Motor neuron (in vitro differentiated cells): ENCODE data around the gene SLC4A8. TPM values are rescaled to one million over a fixed set of nuclear protein-coding genes. Genes with fewer than 3 reads are reported as not detected.
A peak's percentile ranks its signal among the peaks of the same experiment; 100 is the strongest.

ENCODE experiments used
- ATAC-seq, 8 experiments: fragments of 200-7000 bp; cut with Tn5 transposase; replicated peaks in 6 of 8; 2 replicates each; pipeline ENCODE4 v1.8.0; 2021; ENCODE audit warnings: mild to moderate bottlenecking in 8 of 8, moderate library complexity in 8 of 8
- H3K27ac ChIP-seq, 2 donors: fragments of 250-450 bp; sonication (Bioruptor Pico); 2 replicates each; pipeline ENCODE4 v1.9.0; 2021; ENCODE audit warnings: antibody characterized with exemption in 2 of 2, mild to moderate bottlenecking in 2 of 2, moderate library complexity in 1 of 2
- H3K4me1 ChIP-seq, 2 donors: fragments of 250-450 bp; sonication (Bioruptor Pico); replicated peaks in 1 of 2; 2 replicates each; pipeline ENCODE4 v1.6.1; 2021; ENCODE audit warnings: antibody characterized with exemption in 2 of 2, mild to moderate bottlenecking in 2 of 2, moderate library complexity in 1 of 2
- H3K4me3 ChIP-seq, 5 donors: fragments of 250-450 bp; sonication (Bioruptor Pico); 2 replicates each; pipeline ENCODE4 v1.9.0; 2021; ENCODE audit warnings: antibody characterized with exemption in 5 of 5, mild to moderate bottlenecking in 5 of 5, moderate library complexity in 4 of 5
- WGBS, 10 experiments: fragments of 450-650 bp; shearing (Covaris generic); methylation state at CpG; one replicate each; pipeline ENCODE4 v1.0.0; 2022; 5-methylcytosine and 5-hydroxymethylcytosine counted together
- in situ Hi-C, 9 experiments: fragments of 400-800 bp; cut with MboI; loops; one replicate each; pipeline ENCODE4 v1.15.0; 2021; ENCODE audit warnings: low sequenced_read_pairs in 9 of 9, low pct_unique_long_range_greater_than_20kb in 2 of 9; ENCODE audit not compliant: unreplicated experiment in 9 of 9
- total RNA-seq, 8 experiments: library from RNA; unstranded; fragments of 300-600 nt; gene quantifications; 2 replicates each; pipeline versions ENCODE4 v1.2.3 to v1.2.4, GENCODE V29; 2022

SLC4A8 gene
- total RNA-seq, 8 experiments from 2014 or later, result 5.8 to 26.3 (median 19.8) TPM

DNA sequence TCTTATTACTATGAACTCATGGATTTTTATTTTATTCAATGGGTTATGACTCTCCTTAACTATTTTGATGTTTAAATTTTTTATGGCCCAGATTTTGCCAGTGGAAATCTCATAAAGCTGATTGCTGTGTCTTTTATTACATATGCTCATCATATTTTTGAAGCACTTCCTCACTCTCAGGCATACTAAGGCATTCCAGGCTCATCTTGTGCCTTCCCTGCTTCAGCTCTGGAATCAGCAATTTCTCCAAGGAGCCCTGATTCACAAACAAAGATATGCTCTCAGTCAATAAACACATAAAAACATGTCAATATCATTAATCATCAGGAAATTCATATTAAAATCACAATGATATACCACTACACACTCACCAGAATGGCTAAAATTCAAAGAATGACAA lies 121.5 kb downstream of the SLC4A8 start:
- Histone ChIP-seq H3K4me3 (no peak overlapping the region), H3K4me1 (no peaks in the 10 kb centered on the region), H3K27ac (no peak overlapping the region)
- ATAC-seq, result no peak
- in situ Hi-C loops, result loop anchor here in 2 of 9 experiments (25.0 kb wide), 2 partner anchors 134 to 266 kb away; partner anchors contain the start of gene SLC4A8 (in 1 of the 2)

DNA sequence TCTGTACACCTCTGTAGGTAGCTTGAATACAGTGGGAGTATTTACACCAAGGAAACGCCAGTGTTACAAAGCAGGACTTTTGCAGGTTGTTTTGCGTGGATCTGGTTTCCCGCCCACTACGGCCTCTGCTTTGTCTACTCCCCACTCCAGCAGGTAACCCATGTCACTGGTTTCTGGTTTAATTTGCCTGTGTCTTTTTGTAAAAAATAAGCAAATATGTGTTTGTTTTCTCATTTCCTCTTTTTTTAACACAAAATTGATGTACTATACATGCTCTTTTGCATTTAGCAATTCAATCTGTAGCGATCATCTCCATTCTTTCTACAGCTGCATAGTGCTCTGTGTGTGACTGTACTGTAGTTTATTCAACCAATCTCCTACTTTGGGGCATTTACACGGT lies 123.0 kb downstream of the SLC4A8 start:
- H3K27ac ChIP-seq, result no peak overlapping the region
- H3K4me1 ChIP-seq, result no peaks in the 10 kb centered on the region
- no peak overlapping the region for H3K4me3 ChIP-seq
- 58 to 100% (median 89%) methylated on average over 2 to 6 of the region's 6 CpGs for WGBS, 10 experiments
- in situ Hi-C loops, result loop anchor here in 2 of 9 experiments (25.0 kb wide), 2 partner anchors 135 to 265 kb away; partner anchors contain the start of gene SLC4A8 (in 1 of the 2)
- ATAC-seq, result no peak

DNA sequence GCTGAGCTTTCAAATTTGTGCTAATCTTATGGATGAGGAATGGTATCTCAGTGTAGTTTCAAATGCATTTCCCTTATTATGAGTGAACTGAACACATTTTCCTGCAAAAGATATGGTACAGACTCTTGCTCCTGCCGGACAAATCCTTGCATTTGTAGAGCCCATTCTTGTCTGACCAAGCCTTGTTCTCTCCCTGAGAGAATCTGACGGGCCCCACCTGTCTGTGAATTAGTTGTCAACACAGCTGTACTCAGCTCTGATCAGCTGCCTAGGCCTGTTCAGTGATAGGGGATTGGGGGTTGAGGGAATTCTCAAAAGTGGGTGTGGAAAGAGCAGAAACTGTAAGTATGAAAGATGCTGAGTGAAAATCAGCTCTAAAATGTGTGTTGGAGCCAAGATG lies 123.6 kb downstream of the SLC4A8 start:
- Histone ChIP-seq H3K4me1 (no peaks in the 10 kb centered on the region), H3K4me3 (no peak overlapping the region), H3K27ac (no peak overlapping the region)
- in situ Hi-C loops, result loop anchor here in 2 of 9 experiments (25.0 kb wide), 2 partner anchors 136 to 264 kb away; partner anchors contain the start of gene SLC4A8 (in 1 of the 2)
- 60 to 100% (median 94%) methylated on average over 1 to 2 of the region's 2 CpGs; no CpG with 5 or more reads in 4 of the 10 experiments for WGBS, 10 experiments
- ATAC-seq, result no peak

DNA sequence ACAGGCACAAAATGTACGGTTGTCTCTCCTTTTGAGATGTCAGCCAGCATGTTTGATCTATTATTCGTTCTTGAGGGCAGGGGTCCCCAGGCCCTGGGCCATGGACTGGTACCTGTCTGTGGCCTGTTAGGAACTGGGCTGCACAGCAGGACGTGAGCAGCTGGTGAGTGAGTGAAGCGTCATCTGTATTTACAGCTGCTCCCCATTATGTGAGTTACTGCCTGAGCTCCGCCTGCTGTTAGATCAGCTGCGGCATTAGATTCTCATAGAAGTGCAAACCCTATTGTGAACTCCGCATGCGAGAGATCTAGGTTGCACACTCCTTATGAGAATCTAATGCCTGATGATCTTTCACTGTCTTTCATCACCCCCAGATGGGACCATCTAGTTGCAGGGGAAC lies 125.0 kb downstream of the SLC4A8 start:
- in situ Hi-C loops, result loop anchor here in 2 of 9 experiments (25.0 kb wide), 2 partner anchors 137 to 263 kb away; partner anchors contain the start of gene SLC4A8 (in 1 of the 2)
- Histone ChIP-seq H3K4me3 (no peak overlapping the region), H3K27ac (no peak overlapping the region), H3K4me1 (no peaks in the 10 kb centered on the region)
- ATAC-seq, result peak in 2 of 8 experiments; percentile 68 to 88
- WGBS, 10 experiments, result 0 to 83% (median 67%) methylated on average over 1 to 6 of the region's 8 CpGs; no CpG with 5 or more reads in 1 of the 10 experiments

Other genes with a start within 250 kb of the SLC4A8 start
- gene POU6F1, start 206.8 kb upstream of the SLC4A8 start, total RNA-seq, result 10 to 100 TPM in 2 of 8 experiments, 1 to 10 TPM in 6; 3.2 to 28.7 (median 6.0) TPM
- 100 to 1,000 TPM in 6 of 8 experiments, 10 to 100 TPM in 2; 71.0 to 185 (median 128) TPM for gene DAZAP2, start 186.0 kb upstream of the SLC4A8 start, total RNA-seq
- 100 to 1,000 TPM in 1 of 8 experiments, 10 to 100 TPM in 2, 1 to 10 TPM in 4, under 1 TPM in 1; 0.79 to 110 (median 2.9) TPM for gene SMAGP, start 154.4 kb upstream of the SLC4A8 start, total RNA-seq
- gene BIN2, start 100.7 kb upstream of the SLC4A8 start, total RNA-seq, result 1 to 10 TPM in 3 of 8 experiments, under 1 TPM in 2, not detected in 3; 0.14 to 3.0 (median 1.1) TPM
- not detected for gene CELA1, start 78.2 kb upstream of the SLC4A8 start, total RNA-seq
- gene GALNT6, start 33.4 kb upstream of the SLC4A8 start, total RNA-seq, result 10 to 100 TPM in 3 of 8 experiments, under 1 TPM in 2, not detected in 3; 0.07 to 91.6 (median 50.3) TPM
- gene SCN8A, start 166.4 kb downstream of the SLC4A8 start, total RNA-seq, result 10 to 100 TPM in 6 of 8 experiments, 1 to 10 TPM in 2; 4.5 to 35.3 (median 14.4) TPM